ENCODE measurements around the gene P2RX2.

The P2RX2 gene

GRCh38 chr12:132575661-132576060 is 42.9 kb upstream of the P2RX2 start:
- H3K4me1 ChIP-seq (ENCODE audit: control insufficient read depth in 1 of 2, insufficient read depth in 2 of 2, low read length in 2 of 2): no peaks in the 10 kb centered on the region
- H3K36me3 ChIP-seq (ENCODE audit: control insufficient read depth in 1 of 2, insufficient read depth in 2 of 2, low read length in 2 of 2): peaks cover 10 to 42% of the 10 kb centered on the region in 2 donors
- no peaks in the 10 kb centered on the region for H3K9me3 ChIP-seq (ENCODE audit: control insufficient read depth in 1 of 2, low read length in 2 of 2)
- no peak overlapping the region for H3K9ac ChIP-seq (ENCODE audit: low read depth in 1 of 2, low read length in 2 of 2)
- H3K27ac ChIP-seq (ENCODE audit: low read depth, low read length): no peak overlapping the region
- no peak overlapping the region for H3K4me3 ChIP-seq (ENCODE audit: low read depth in 1 of 2, low read length in 2 of 2)
- H3K27me3 ChIP-seq (ENCODE audit: control insufficient read depth in 1 of 2, insufficient read depth in 2 of 2, low read length in 2 of 2): no peaks in the 10 kb centered on the region

GRCh38 chr12:132576701-132577100 is 41.9 kb upstream of the P2RX2 start:
- Histone ChIP-seq H3K27ac (ENCODE audit: low read depth, low read length) (no peak overlapping the region), H3K4me1 (ENCODE audit: control insufficient read depth in 1 of 2, insufficient read depth in 2 of 2, low read length in 2 of 2) (no peaks in the 10 kb centered on the region), H3K4me3 (ENCODE audit: low read depth in 1 of 2, low read length in 2 of 2) (no peak overlapping the region), H3K9ac (ENCODE audit: low read depth in 1 of 2, low read length in 2 of 2) (no peak overlapping the region), H3K9me3 (ENCODE audit: control insufficient read depth in 1 of 2, low read length in 2 of 2) (no peaks in the 10 kb centered on the region), H3K27me3 (ENCODE audit: control insufficient read depth in 1 of 2, insufficient read depth in 2 of 2, low read length in 2 of 2) (no peaks in the 10 kb centered on the region), H3K36me3 (ENCODE audit: control insufficient read depth in 1 of 2, insufficient read depth in 2 of 2, low read length in 2 of 2) (peaks cover 15 to 47% of the 10 kb centered on the region in 2 donors)

GRCh38 chr12:132577191-132577920 is 41.2 kb upstream of the P2RX2 start:
- H3K4me1 ChIP-seq (ENCODE audit: control insufficient read depth in 1 of 2, insufficient read depth in 2 of 2, low read length in 2 of 2): no peaks in the 10 kb centered on the region
- no peak overlapping the region for H3K4me3 ChIP-seq (ENCODE audit: low read depth in 1 of 2, low read length in 2 of 2)
- peaks cover 15 to 47% of the 10 kb centered on the region in 2 donors for H3K36me3 ChIP-seq (ENCODE audit: control insufficient read depth in 1 of 2, insufficient read depth in 2 of 2, low read length in 2 of 2)
- no peaks in the 10 kb centered on the region for H3K27me3 ChIP-seq (ENCODE audit: control insufficient read depth in 1 of 2, insufficient read depth in 2 of 2, low read length in 2 of 2)
- H3K9ac ChIP-seq (ENCODE audit: low read depth in 1 of 2, low read length in 2 of 2): no peak overlapping the region
- H3K27ac ChIP-seq (ENCODE audit: low read depth, low read length): no peak overlapping the region
- no peaks in the 10 kb centered on the region for H3K9me3 ChIP-seq (ENCODE audit: control insufficient read depth in 1 of 2, low read length in 2 of 2)

GRCh38 chr12:132578118-132578517 is 40.5 kb upstream of the P2RX2 start:
- Histone ChIP-seq H3K9me3 (ENCODE audit: control insufficient read depth in 1 of 2, low read length in 2 of 2) (no peaks in the 10 kb centered on the region), H3K36me3 (ENCODE audit: control insufficient read depth in 1 of 2, insufficient read depth in 2 of 2, low read length in 2 of 2) (peaks cover 15 to 47% of the 10 kb centered on the region in 2 donors), H3K4me3 (ENCODE audit: low read depth in 1 of 2, low read length in 2 of 2) (no peak overlapping the region), H3K9ac (ENCODE audit: low read depth in 1 of 2, low read length in 2 of 2) (no peak overlapping the region), H3K4me1 (ENCODE audit: control insufficient read depth in 1 of 2, insufficient read depth in 2 of 2, low read length in 2 of 2) (no peaks in the 10 kb centered on the region), H3K27me3 (ENCODE audit: control insufficient read depth in 1 of 2, insufficient read depth in 2 of 2, low read length in 2 of 2) (no peaks in the 10 kb centered on the region), H3K27ac (ENCODE audit: low read depth, low read length) (no peak overlapping the region)

GRCh38 chr12:132578826-132579225 is 39.8 kb upstream of the P2RX2 start:
- no peaks in the 10 kb centered on the region for H3K27me3 ChIP-seq (ENCODE audit: control insufficient read depth in 1 of 2, insufficient read depth in 2 of 2, low read length in 2 of 2)
- no peak overlapping the region for H3K9ac ChIP-seq (ENCODE audit: low read depth in 1 of 2, low read length in 2 of 2)
- H3K36me3 ChIP-seq (ENCODE audit: control insufficient read depth in 1 of 2, insufficient read depth in 2 of 2, low read length in 2 of 2): peaks cover 15 to 47% of the 10 kb centered on the region in 2 donors
- H3K4me1 ChIP-seq (ENCODE audit: control insufficient read depth in 1 of 2, insufficient read depth in 2 of 2, low read length in 2 of 2): no peaks in the 10 kb centered on the region
- no peaks in the 10 kb centered on the region for H3K9me3 ChIP-seq (ENCODE audit: control insufficient read depth in 1 of 2, low read length in 2 of 2)
- H3K27ac ChIP-seq (ENCODE audit: low read depth, low read length): no peak overlapping the region
- H3K4me3 ChIP-seq (ENCODE audit: low read depth in 1 of 2, low read length in 2 of 2): no peak overlapping the region

GRCh38 chr12:132579744-132580143 is 38.8 kb upstream of the P2RX2 start:
- H3K27me3 ChIP-seq (ENCODE audit: control insufficient read depth in 1 of 2, insufficient read depth in 2 of 2, low read length in 2 of 2): no peaks in the 10 kb centered on the region
- H3K4me3 ChIP-seq (ENCODE audit: low read depth in 1 of 2, low read length in 2 of 2): no peak overlapping the region
- H3K4me1 ChIP-seq (ENCODE audit: control insufficient read depth in 1 of 2, insufficient read depth in 2 of 2, low read length in 2 of 2): no peaks in the 10 kb centered on the region
- H3K36me3 ChIP-seq (ENCODE audit: control insufficient read depth in 1 of 2, insufficient read depth in 2 of 2, low read length in 2 of 2): peaks cover 15 to 43% of the 10 kb centered on the region in 2 donors
- H3K27ac ChIP-seq (ENCODE audit: low read depth, low read length): no peak overlapping the region
- no peak overlapping the region for H3K9ac ChIP-seq (ENCODE audit: low read depth in 1 of 2, low read length in 2 of 2)
- H3K9me3 ChIP-seq (ENCODE audit: control insufficient read depth in 1 of 2, low read length in 2 of 2): no peaks in the 10 kb centered on the region

GRCh38 chr12:132580701-132581292 is 37.8 kb upstream of the P2RX2 start:
- no peak overlapping the region for H3K9ac ChIP-seq (ENCODE audit: low read depth in 1 of 2, low read length in 2 of 2)

GRCh38 chr12:132581348-132582057 is 37.1 kb upstream of the P2RX2 start:
- H3K4me3 ChIP-seq (ENCODE audit: low read depth in 1 of 2, low read length in 2 of 2): no peak overlapping the region
- H3K9me3 ChIP-seq (ENCODE audit: control insufficient read depth in 1 of 2, low read length in 2 of 2): no peaks in the 10 kb centered on the region
- peaks cover 15 to 38% of the 10 kb centered on the region in 2 donors for H3K36me3 ChIP-seq (ENCODE audit: control insufficient read depth in 1 of 2, insufficient read depth in 2 of 2, low read length in 2 of 2)
- no peaks in the 10 kb centered on the region for H3K4me1 ChIP-seq (ENCODE audit: control insufficient read depth in 1 of 2, insufficient read depth in 2 of 2, low read length in 2 of 2)
- no peak overlapping the region for H3K27ac ChIP-seq (ENCODE audit: low read depth, low read length)
- no peaks in the 10 kb centered on the region for H3K27me3 ChIP-seq (ENCODE audit: control insufficient read depth in 1 of 2, insufficient read depth in 2 of 2, low read length in 2 of 2)
- no peak overlapping the region for H3K9ac ChIP-seq (ENCODE audit: low read depth in 1 of 2, low read length in 2 of 2)

More at GRCh38 chr12:132580701-132581292, 37.8 kb upstream of the P2RX2 start:
- H3K36me3 ChIP-seq (ENCODE audit: control insufficient read depth in 1 of 2, insufficient read depth in 2 of 2, low read length in 2 of 2): peaks cover 15 to 40% of the 10 kb centered on the region in 2 donors
- no peak overlapping the region for H3K27ac ChIP-seq (ENCODE audit: low read depth, low read length)
- H3K9me3 ChIP-seq (ENCODE audit: control insufficient read depth in 1 of 2, low read length in 2 of 2): no peaks in the 10 kb centered on the region
- H3K4me3 ChIP-seq (ENCODE audit: low read depth in 1 of 2, low read length in 2 of 2): no peak overlapping the region
- H3K27me3 ChIP-seq (ENCODE audit: control insufficient read depth in 1 of 2, insufficient read depth in 2 of 2, low read length in 2 of 2): no peaks in the 10 kb centered on the region
- H3K4me1 ChIP-seq (ENCODE audit: control insufficient read depth in 1 of 2, insufficient read depth in 2 of 2, low read length in 2 of 2): no peaks in the 10 kb centered on the region

- Histone ChIP-seq H3K27ac (ENCODE audit: low read depth, low read length) (no peak overlapping the region), H3K36me3 (ENCODE audit: control insufficient read depth in 1 of 2, insufficient read depth in 2 of 2, low read length in 2 of 2) (peaks cover 15 to 32% of the 10 kb centered on the region in 2 donors), H3K4me1 (ENCODE audit: control insufficient read depth in 1 of 2, insufficient read depth in 2 of 2, low read length in 2 of 2) (no peaks in the 10 kb centered on the region), H3K9ac (ENCODE audit: low read depth in 1 of 2, low read length in 2 of 2) (no peak overlapping the region), H3K9me3 (ENCODE audit: control insufficient read depth in 1 of 2, low read length in 2 of 2) (no peaks in the 10 kb centered on the region), H3K27me3 (ENCODE audit: control insufficient read depth in 1 of 2, insufficient read depth in 2 of 2, low read length in 2 of 2) (no peaks in the 10 kb centered on the region), H3K4me3 (ENCODE audit: low read depth in 1 of 2, low read length in 2 of 2) (no peak overlapping the region)
Observed at GRCh38 chr12:132582058-132582420, 36.5 kb upstream of the P2RX2 start.

All from duodenal mucosa (tissue), 2 donors.